SK-N-SH (cell line): ENCODE measurements around the gene RASL10A.

ENCODE experiments used
- JUND ChIP-seq: IDR thresholded peaks from 2 replicates; pipeline ENCODE4 v1.4.0; 2012
- RAD21 ChIP-seq: IDR thresholded peaks from 2 replicates; pipeline ENCODE4 v1.6.1; 2012; ENCODE audit warnings: mild to moderate bottlenecking, low read length
- TF ChIP-seq, protein P1 (sequence below): IDR thresholded peaks from 2 replicates; pipeline ENCODE4 v1.4.0; 2012; ENCODE audit warnings: low read depth, borderline replicate concordance

DNA sequence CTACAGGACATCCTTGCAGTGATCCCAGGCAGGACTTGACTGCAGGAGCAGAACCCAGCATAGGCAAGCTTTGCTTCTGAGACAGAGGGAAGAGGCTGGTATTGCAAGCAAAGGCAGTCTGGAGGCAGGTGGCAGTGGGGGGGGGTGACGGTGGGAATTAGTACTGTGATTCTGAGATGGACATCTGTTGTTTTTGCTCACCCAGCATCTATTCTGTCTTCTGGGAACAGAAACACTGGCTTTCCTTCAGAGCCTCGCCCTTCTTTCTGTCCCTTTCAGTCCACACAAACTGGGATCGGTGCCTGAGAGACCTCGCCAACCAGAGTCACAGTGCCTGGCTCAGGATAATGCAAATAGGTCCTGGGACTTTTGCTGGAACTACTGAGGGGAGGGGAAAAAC lies 31.2 kb upstream of the RASL10A start:
- TF ChIP-seq, protein P1, sequence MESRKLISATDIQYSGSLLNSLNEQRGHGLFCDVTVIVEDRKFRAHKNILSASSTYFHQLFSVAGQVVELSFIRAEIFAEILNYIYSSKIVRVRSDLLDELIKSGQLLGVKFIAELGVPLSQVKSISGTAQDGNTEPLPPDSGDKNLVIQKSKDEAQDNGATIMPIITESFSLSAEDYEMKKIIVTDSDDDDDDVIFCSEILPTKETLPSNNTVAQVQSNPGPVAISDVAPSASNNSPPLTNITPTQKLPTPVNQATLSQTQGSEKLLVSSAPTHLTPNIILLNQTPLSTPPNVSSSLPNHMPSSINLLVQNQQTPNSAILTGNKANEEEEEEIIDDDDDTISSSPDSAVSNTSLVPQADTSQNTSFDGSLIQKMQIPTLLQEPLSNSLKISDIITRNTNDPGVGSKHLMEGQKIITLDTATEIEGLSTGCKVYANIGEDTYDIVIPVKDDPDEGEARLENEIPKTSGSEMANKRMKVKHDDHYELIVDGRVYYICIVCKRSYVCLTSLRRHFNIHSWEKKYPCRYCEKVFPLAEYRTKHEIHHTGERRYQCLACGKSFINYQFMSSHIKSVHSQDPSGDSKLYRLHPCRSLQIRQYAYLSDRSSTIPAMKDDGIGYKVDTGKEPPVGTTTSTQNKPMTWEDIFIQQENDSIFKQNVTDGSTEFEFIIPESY = no peak
- TF ChIP-seq RAD21 (no peak), JUND (no peak)
